OCI-LY1 (cell line): ENCODE measurements around the gene C1QL2.

Experiments used
- H2AFZ ChIP-seq: fragments of 200-600 bp; sonication (generic), shearing (Covaris generic); 2 replicates; pipeline ENCODE4 v1.6.0; 2014; ENCODE audit warnings: antibody characterized with exemption, mild to moderate bottlenecking, low read length
- H3F3A ChIP-seq: fragments of 200-600 bp; sonication (generic), shearing (Covaris generic); 2 replicates; pipeline ENCODE4 v1.6.0; 2014; ENCODE audit warnings: mild to moderate bottlenecking, antibody characterized with exemption, low read length, moderate library complexity; ENCODE audit not compliant: insufficient read depth
- H3K27ac ChIP-seq: fragments of 200-600 bp; sonication (generic); 2 replicates; pipeline ENCODE4 v1.5.1; 2014; ENCODE audit warnings: low read length, mixed run types, mild to moderate bottlenecking, low read depth; ENCODE audit not compliant: poor library complexity, severe bottlenecking
- H3K27me3 ChIP-seq: fragments of 200-600 bp; sonication (generic); 2 replicates; pipeline ENCODE4 v1.6.0; 2014; ENCODE audit warnings: antibody characterized with exemption, mild to moderate bottlenecking, low read length, moderate library complexity; ENCODE audit not compliant: insufficient read depth
- H3K36me3 ChIP-seq: fragments of 200-600 bp; sonication (generic); 2 replicates; pipeline ENCODE4 v1.6.1; 2014; ENCODE audit warnings: mild to moderate bottlenecking, antibody characterized with exemption, low read length, moderate library complexity, mixed read lengths; ENCODE audit not compliant: insufficient read depth
- H3K4me1 ChIP-seq: fragments of 200-600 bp; sonication (generic); 2 replicates; pipeline ENCODE4 v1.5.1; 2014; ENCODE audit warnings: mild to moderate bottlenecking, low read length, moderate library complexity; ENCODE audit not compliant: insufficient read depth, severe bottlenecking
- H3K4me2 ChIP-seq: fragments of 200-600 bp; sonication (generic), shearing (Covaris generic); 2 replicates; pipeline ENCODE4 v1.6.1; 2014; ENCODE audit warnings: low read length
- H3K4me3 ChIP-seq: fragments of 200-600 bp; sonication (generic); 2 replicates; pipeline ENCODE4 v1.5.1; 2014; ENCODE audit warnings: low read length, low read depth, mild to moderate bottlenecking, mixed read lengths; ENCODE audit not compliant: poor library complexity, severe bottlenecking
- H3K79me2 ChIP-seq: fragments of 200-600 bp; shearing (Covaris generic); 2 replicates; pipeline ENCODE4 v1.6.1; 2016; ENCODE audit warnings: mixed run types, low read length, mixed read lengths; ENCODE audit not compliant: insufficient read depth
- H3K9ac ChIP-seq: fragments of 200-600 bp; sonication (generic), shearing (Covaris generic); 2 replicates; pipeline ENCODE4 v1.6.1; 2014; ENCODE audit warnings: mild to moderate bottlenecking, low read length, mixed read lengths
- H3K9me2 ChIP-seq: fragments of 200-600 bp; sonication (generic), shearing (Covaris generic); 2 replicates; pipeline ENCODE4 v1.6.1; 2014; ENCODE audit warnings: low read depth, mild to moderate bottlenecking, low read length, mixed read lengths
- H3K9me3 ChIP-seq: fragments of 200-600 bp; shearing (Covaris generic); 2 replicates; pipeline ENCODE4 v1.6.1; 2014; ENCODE audit warnings: low read length, mixed read lengths
- H4K20me1 ChIP-seq: fragments of 200-600 bp; sonication (generic), shearing (Covaris generic); 2 replicates; pipeline ENCODE4 v1.6.0; 2016; ENCODE audit warnings: mild to moderate bottlenecking, low read length; ENCODE audit not compliant: insufficient read depth
- CTCF ChIP-seq: fragments of 200-600 bp; sonication (generic), shearing (Covaris generic); IDR thresholded peaks from 2 replicates; pipeline ENCODE4 v1.5.1; 2017; ENCODE audit warnings: mild to moderate bottlenecking, antibody characterized with exemption, low read length, moderate library complexity, mixed read lengths
- EZH2 ChIP-seq: fragments of 200-600 bp; sonication (generic), shearing (Covaris generic); IDR thresholded peaks from 2 replicates; pipeline ENCODE4 v1.8.0; 2017; ENCODE audit warnings: borderline replicate concordance, mixed run types, mild to moderate bottlenecking, antibody characterized with exemption, low read length, moderate library complexity, mixed read lengths

C1QL2 gene

GRCh38 chr2:119142824-119143223 lies 15.7 kb downstream of the C1QL2 start:
- Histone ChIP-seq H3K4me3 (no peak overlapping the region), H3K9me3 (no peaks in the 10 kb centered on the region), H3K4me1 (no peaks in the 10 kb centered on the region), H4K20me1 (no peaks in the 10 kb centered on the region), H3K36me3 (no peaks in the 10 kb centered on the region), H3K4me2 (no peak overlapping the region), H3K9ac (no peak overlapping the region), H3K9me2 (no peaks in the 10 kb centered on the region), H3K79me2 (no peaks in the 10 kb centered on the region), H3K27me3 (no peaks in the 10 kb centered on the region), H3K27ac (no peak overlapping the region), H2AFZ (no peak overlapping the region), H3F3A (no peaks in the 10 kb centered on the region)
- TF ChIP-seq CTCF (no peak), EZH2 (no peak)

DNA sequence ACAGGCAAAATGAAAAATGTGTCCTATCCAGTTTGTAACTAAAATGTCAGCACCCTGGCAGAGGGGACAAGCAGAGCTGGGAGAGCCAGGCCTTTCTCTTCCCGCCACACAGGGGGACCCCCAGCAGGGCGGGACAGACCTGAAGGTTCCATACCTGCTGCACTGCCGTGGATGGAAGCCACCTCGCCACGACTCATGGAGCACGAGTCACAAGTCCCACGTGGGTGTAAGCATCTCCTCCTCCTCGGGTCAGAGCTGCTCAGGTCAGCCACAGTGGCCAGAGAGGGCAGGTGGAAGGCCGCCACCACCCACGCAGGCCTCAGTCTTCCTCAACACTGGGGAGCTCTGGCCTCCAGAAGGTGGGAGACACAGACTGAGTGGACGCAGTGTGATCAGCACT lies 21.0 kb downstream of the C1QL2 start:
- no peak for TF ChIP-seq CTCF
- TF ChIP-seq EZH2, result no peak
- Histone ChIP-seq H3K4me1 (no peaks in the 10 kb centered on the region), H3K9me3 (no peaks in the 10 kb centered on the region), H3K9ac (no peak overlapping the region), H3K9me2 (no peaks in the 10 kb centered on the region), H3K27me3 (no peaks in the 10 kb centered on the region), H2AFZ (no peak overlapping the region), H4K20me1 (no peaks in the 10 kb centered on the region), H3K36me3 (no peaks in the 10 kb centered on the region), H3K4me3 (no peak overlapping the region), H3K27ac (no peak overlapping the region), H3K79me2 (no peaks in the 10 kb centered on the region), H3K4me2 (no peak overlapping the region), H3F3A (no peaks in the 10 kb centered on the region)

DNA sequence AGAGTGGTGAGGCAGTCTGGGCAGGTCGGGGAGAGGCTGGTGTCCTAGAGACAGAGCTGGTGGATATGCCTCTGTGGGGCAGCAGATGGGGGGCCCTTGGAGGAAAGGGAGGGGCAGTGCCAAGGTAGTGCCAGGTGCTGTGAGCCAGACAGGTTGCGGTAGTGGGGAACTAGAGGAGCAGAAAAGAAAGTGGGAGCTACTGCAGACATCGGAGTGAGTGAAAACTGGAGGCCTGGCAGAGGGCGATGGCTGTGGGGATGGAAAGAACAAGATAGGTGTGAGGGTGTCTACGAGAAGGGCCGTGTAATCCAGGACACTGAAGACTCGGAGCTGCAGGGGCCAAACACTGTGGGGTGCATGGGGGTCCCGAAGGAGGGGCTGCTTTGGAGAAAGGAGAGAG lies 21.7 kb downstream of the C1QL2 start:
- no peak overlapping the region for H3K9ac ChIP-seq
- no peak overlapping the region for H3K4me3 ChIP-seq
- H3K79me2 ChIP-seq, result no peaks in the 10 kb centered on the region
- no peaks in the 10 kb centered on the region for H3K9me2 ChIP-seq
- no peaks in the 10 kb centered on the region for H3K9me3 ChIP-seq
- H3K27ac ChIP-seq, result no peak overlapping the region
- no peak overlapping the region for H2AFZ ChIP-seq
- no peaks in the 10 kb centered on the region for H3F3A ChIP-seq
- TF ChIP-seq CTCF, result no peak
- no peak for TF ChIP-seq EZH2
- no peak overlapping the region for H3K4me2 ChIP-seq
- no peaks in the 10 kb centered on the region for H4K20me1 ChIP-seq
- no peaks in the 10 kb centered on the region for H3K27me3 ChIP-seq
- no peaks in the 10 kb centered on the region for H3K4me1 ChIP-seq
- no peaks in the 10 kb centered on the region for H3K36me3 ChIP-seq
